Suprapubic skin (tissue), 3 donors: Measurements from ENCODE around the gene RGMB.

Source experiments
- CTCF ChIP-seq, 2 donors: fragments of 200-600 bp in 1 of 2; fragments of 450-650 bp in 1 of 2; sonication (generic) in 1 of 2; IDR thresholded peaks; one replicate each; pipeline ENCODE4 v1.5.1; 2016 to 2019; ENCODE audit warnings: antibody characterized with exemption in 2 of 2, mild to moderate bottlenecking in 1 of 2, moderate library complexity in 1 of 2
- POLR2A ChIP-seq, 2 donors: fragments of 450-650 bp; IDR thresholded peaks; one replicate each; pipeline ENCODE4 v1.6.1; 2017; ENCODE audit warnings: antibody characterized with exemption in 2 of 2, mild to moderate bottlenecking in 2 of 2, moderate library complexity in 2 of 2

- TF ChIP-seq CTCF (IDR thresholded peaks at IDR 0.05): no peak
- TF ChIP-seq POLR2A (IDR thresholded peaks at IDR 0.05): no peak
Measured at GRCh38 chr5:98749046-98749445, 24.4 kb upstream of the RGMB start.
